GM12892 (cell line): ENCODE data around the gene TBC1D23.
A peak's percentile ranks its signal among the peaks of the same experiment; 100 is the strongest.
"Not testable (repeated sequence)": the region's sequence is repeated elsewhere in the genome, so short reads cannot be mapped to it uniquely, and the experiment has no call there.

Experiments used
- DNase-seq: peaks from one replicate; pipeline ENCODE4 v3.0.0; 2011; ENCODE audit not compliant: insufficient read length
- FAIRE-seq: peaks from 2 replicates; lab custom pipeline; 2011; peaks lifted over from hg19 to GRCh38; lab: Jason Lieb, UNC
- POLR2A ChIP-seq: IDR thresholded peaks from 2 replicates; pipeline ENCODE4 v1.6.1; 2011; ENCODE audit warnings: low read depth, low read length, control low read depth
- POLR2AphosphoS5 ChIP-seq: IDR thresholded peaks from 2 replicates; pipeline ENCODE4 v1.6.1; 2011; ENCODE audit warnings: low read depth, low read length, control low read depth
- TAF1 ChIP-seq: IDR thresholded peaks from 2 replicates; pipeline ENCODE4 v1.6.1; 2011; ENCODE audit warnings: low read depth, mild to moderate bottlenecking, control low read depth, low read length, borderline replicate concordance

The TBC1D23 gene

GRCh38 chr3:100338911-100339310 is 78.1 kb downstream of the TBC1D23 start:
- FAIRE-seq (no peak), DNase-seq (no peak)
- TF ChIP-seq POLR2AphosphoS5 (no peak), POLR2A (no peak), TAF1 (no peak)

GRCh38 chr3:100339786-100340185 is 79.0 kb downstream of the TBC1D23 start:
- DNase-seq (no peak), FAIRE-seq (no peak)
- no peak for TF ChIP-seq TAF1
- TF ChIP-seq POLR2A: no peak
- TF ChIP-seq POLR2AphosphoS5: no peak

GRCh38 chr3:100340527-100340926 is 79.7 kb downstream of the TBC1D23 start:
- DNase-seq (no peak), FAIRE-seq (no peak)

GRCh38 chr3:100348727-100349126 is 87.9 kb downstream of the TBC1D23 start:
- no peak for TF ChIP-seq TAF1
- TF ChIP-seq POLR2A: no peak
- TF ChIP-seq POLR2AphosphoS5: no peak
- no peak for FAIRE-seq
- no peak for DNase-seq

More at GRCh38 chr3:100340527-100340926, 79.7 kb downstream of the TBC1D23 start:
- TF ChIP-seq TAF1 (no peak), POLR2AphosphoS5 (no peak), POLR2A (no peak)

- FAIRE-seq, DNase-seq: not testable (repeated sequence)
Measured at GRCh38 chr3:100351770-100352169, 91.0 kb downstream of the TBC1D23 start.

GRCh38 chr3:100352296-100353231 is 91.8 kb downstream of the TBC1D23 start:
- TF ChIP-seq POLR2AphosphoS5: no peak
- no peak for TF ChIP-seq POLR2A
- TF ChIP-seq TAF1: no peak
- DNase-seq (no peak), FAIRE-seq (no peak)

- DNase-seq: no peak
- FAIRE-seq: no peak
- no peak for TF ChIP-seq POLR2A
- no peak for TF ChIP-seq TAF1
- TF ChIP-seq POLR2AphosphoS5: no peak
Measured at GRCh38 chr3:100354850-100355249, 94.1 kb downstream of the TBC1D23 start.

- DNase-seq (no peak), FAIRE-seq (no peak)
- TF ChIP-seq POLR2A (no peak), TAF1 (no peak), POLR2AphosphoS5 (no peak)
Measured at GRCh38 chr3:100358413-100358812, 97.6 kb downstream of the TBC1D23 start.

GRCh38 chr3:100359035-100359434 is 98.2 kb downstream of the TBC1D23 start:
- DNase-seq (no peak), FAIRE-seq (no peak)
- no peak for TF ChIP-seq POLR2A
- no peak for TF ChIP-seq TAF1
- no peak for TF ChIP-seq POLR2AphosphoS5

- no peak for DNase-seq
- FAIRE-seq: no peak
- no peak for TF ChIP-seq POLR2AphosphoS5
- TF ChIP-seq POLR2A: no peak
- TF ChIP-seq TAF1: no peak
Measured at GRCh38 chr3:100360757-100361496, 100.1 kb downstream of the TBC1D23 start.

- FAIRE-seq (peak; percentile 46), DNase-seq (no peak)
- no peak for TF ChIP-seq POLR2AphosphoS5
- TF ChIP-seq TAF1: no peak
- no peak for TF ChIP-seq POLR2A
Measured at GRCh38 chr3:100361897-100362296, 101.1 kb downstream of the TBC1D23 start.

GRCh38 chr3:100364421-100364820 is 103.6 kb downstream of the TBC1D23 start:
- TF ChIP-seq TAF1: no peak
- TF ChIP-seq POLR2AphosphoS5: no peak
- no peak for TF ChIP-seq POLR2A
- DNase-seq: no peak
- no peak for FAIRE-seq
